Measurements from ENCODE around the gene CCDC27. TPM values are rescaled to one million over a fixed set of nuclear protein-coding genes. Genes with fewer than 3 reads are reported as not detected.

CCDC27 gene
- total RNA-seq, 1 donor from 2014 or later: not detected

DNA sequence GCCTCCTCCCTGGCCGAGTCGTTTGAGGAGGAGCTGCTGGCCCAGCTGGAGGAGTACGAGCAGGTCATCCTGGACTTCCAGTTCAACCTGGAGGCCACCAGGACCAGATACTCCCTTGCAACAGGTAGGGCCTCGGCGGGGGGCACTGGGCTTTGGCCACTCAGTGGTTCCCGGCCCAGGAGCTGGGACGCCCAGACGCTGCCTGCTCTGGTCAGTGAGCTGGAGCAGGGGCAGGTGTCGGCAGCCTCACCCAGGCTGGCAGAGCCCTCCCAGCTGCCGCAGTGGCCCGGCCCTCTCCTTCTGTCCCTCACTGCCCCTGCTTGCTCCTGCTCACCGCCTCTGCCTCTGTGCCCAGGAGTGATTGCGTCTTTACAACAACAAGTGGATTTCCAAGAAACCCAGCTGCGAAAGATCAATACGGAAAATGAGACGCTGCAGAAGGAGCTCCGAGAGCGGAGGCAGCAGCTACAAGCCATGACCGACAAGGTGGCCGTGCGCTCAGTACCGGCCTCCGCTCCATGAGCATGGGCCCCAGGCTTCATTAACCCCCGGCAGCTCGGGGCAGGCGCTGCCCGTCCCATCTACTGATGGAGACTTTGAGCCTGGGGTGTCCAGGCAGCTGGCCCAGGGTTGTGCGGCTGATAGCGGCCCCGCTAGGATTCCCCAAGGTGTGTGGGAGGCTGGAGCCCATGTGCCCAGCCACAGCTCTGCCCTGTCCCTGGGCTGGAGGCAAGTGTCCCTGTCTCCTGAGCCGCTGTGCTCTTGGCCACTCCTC lies 11.3 kb downstream of the CCDC27 start:
- no peak for FAIRE-seq
- H3K36me3 Mint-ChIP-seq (ENCODE audit: low read depth, unreplicated experiment): peaks cover 6% of the 10 kb centered on the region
- Histone ChIP-seq H3K27ac (ENCODE audit: low read depth, low read length) (no peak overlapping the region), H2AFZ (ENCODE audit: low read depth, low read length) (no peak overlapping the region), H3K79me2 (ENCODE audit: insufficient read depth, low read length) (no peaks in the 10 kb centered on the region), H3K27me3 (ENCODE audit: insufficient read depth, low read length) (peaks cover 6% of the 10 kb centered on the region), H4K20me1 (ENCODE audit: insufficient read depth, low read length) (no peaks in the 10 kb centered on the region), H3K9me3 (ENCODE audit: insufficient read depth, low read depth, low read length) (no peaks in the 10 kb centered on the region), H3K9ac (ENCODE audit: low read length) (no peak overlapping the region), H3K4me3 (ENCODE audit: insufficient read depth, low read depth, low read length) (no peak overlapping the region), H3K4me1 (ENCODE audit: insufficient read depth, low read length) (no peaks in the 10 kb centered on the region), H3K36me3 (ENCODE audit: insufficient read depth, low read length) (no peaks in the 10 kb centered on the region), H3K4me2 (ENCODE audit: low read length) (no peak overlapping the region)
- H3K4me1 Mint-ChIP-seq (ENCODE audit: low read depth, unreplicated experiment): no peaks in the 10 kb centered on the region
- H3K27me3 Mint-ChIP-seq (ENCODE audit: low read depth, unreplicated experiment): peaks cover 45% of the 10 kb centered on the region
- H3K4me3 Mint-ChIP-seq (ENCODE audit: unreplicated experiment): no peak overlapping the region
- no peak for DNase-seq (ENCODE audit: low read depth)
- no peak for TF ChIP-seq EZH2 (IDR thresholded peaks at IDR 0.05; ENCODE audit: insufficient read depth, low read length)
- TF ChIP-seq, protein P1, sequence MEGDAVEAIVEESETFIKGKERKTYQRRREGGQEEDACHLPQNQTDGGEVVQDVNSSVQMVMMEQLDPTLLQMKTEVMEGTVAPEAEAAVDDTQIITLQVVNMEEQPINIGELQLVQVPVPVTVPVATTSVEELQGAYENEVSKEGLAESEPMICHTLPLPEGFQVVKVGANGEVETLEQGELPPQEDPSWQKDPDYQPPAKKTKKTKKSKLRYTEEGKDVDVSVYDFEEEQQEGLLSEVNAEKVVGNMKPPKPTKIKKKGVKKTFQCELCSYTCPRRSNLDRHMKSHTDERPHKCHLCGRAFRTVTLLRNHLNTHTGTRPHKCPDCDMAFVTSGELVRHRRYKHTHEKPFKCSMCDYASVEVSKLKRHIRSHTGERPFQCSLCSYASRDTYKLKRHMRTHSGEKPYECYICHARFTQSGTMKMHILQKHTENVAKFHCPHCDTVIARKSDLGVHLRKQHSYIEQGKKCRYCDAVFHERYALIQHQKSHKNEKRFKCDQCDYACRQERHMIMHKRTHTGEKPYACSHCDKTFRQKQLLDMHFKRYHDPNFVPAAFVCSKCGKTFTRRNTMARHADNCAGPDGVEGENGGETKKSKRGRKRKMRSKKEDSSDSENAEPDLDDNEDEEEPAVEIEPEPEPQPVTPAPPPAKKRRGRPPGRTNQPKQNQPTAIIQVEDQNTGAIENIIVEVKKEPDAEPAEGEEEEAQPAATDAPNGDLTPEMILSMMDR (IDR thresholded peaks at IDR 0.05; ENCODE audit: insufficient read depth, low read depth, low read length): no peak
- H3K9me3 Mint-ChIP-seq (ENCODE audit: unreplicated experiment): peaks cover 6% of the 10 kb centered on the region
- H3K27ac Mint-ChIP-seq (ENCODE audit: unreplicated experiment): no peak overlapping the region

DNA sequence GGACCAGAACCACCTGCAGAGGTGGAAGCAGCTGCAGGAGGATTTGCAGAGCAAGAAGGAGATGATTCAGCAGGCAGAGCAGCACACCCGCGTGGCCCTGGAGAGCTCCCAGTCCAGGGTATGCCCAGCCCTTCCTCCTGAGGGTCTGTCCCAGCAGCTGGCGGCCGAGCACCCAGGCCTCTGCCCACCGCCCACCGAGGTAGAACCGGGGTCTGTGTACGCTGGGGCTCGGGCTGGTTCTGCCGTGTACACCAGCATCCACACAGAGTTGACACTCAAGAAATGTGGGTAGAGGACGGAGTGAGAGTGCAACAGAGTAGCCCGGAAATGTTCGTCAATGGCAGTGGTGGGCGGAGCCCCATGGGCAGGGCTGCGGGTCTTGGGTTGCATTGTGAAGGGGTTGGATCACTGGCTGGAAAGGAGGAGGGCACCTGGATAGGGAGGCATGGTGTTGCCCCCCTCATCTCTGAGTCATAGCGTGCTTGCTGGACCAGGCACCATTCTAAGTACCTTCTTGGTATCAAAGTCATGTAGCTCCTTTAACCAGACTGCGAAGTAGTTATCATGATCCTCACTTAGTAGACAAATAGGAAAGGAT lies 15.2 kb downstream of the CCDC27 start:
- FAIRE-seq: no peak
- DNase-seq (ENCODE audit: low read depth): no peak

More for the DNA sequence above, 15.2 kb downstream of the CCDC27 start:
- peaks cover 27% of the 10 kb centered on the region for H3K27me3 Mint-ChIP-seq (ENCODE audit: low read depth, unreplicated experiment)
- H3K4me1 Mint-ChIP-seq (ENCODE audit: low read depth, unreplicated experiment): no peaks in the 10 kb centered on the region
- Histone ChIP-seq H3K4me1 (ENCODE audit: insufficient read depth, low read length) (peaks cover 7% of the 10 kb centered on the region), H2AFZ (ENCODE audit: low read depth, low read length) (no peak overlapping the region), H4K20me1 (ENCODE audit: insufficient read depth, low read length) (no peaks in the 10 kb centered on the region), H3K4me3 (ENCODE audit: insufficient read depth, low read depth, low read length) (no peak overlapping the region), H3K4me2 (ENCODE audit: low read length) (no peak overlapping the region), H3K36me3 (ENCODE audit: insufficient read depth, low read length) (no peaks in the 10 kb centered on the region), H3K9ac (ENCODE audit: low read length) (no peak overlapping the region), H3K9me3 (ENCODE audit: insufficient read depth, low read depth, low read length) (no peaks in the 10 kb centered on the region), H3K27me3 (ENCODE audit: insufficient read depth, low read length) (peaks cover 6% of the 10 kb centered on the region), H3K79me2 (ENCODE audit: insufficient read depth, low read length) (no peaks in the 10 kb centered on the region), H3K27ac (ENCODE audit: low read depth, low read length) (no peak overlapping the region)
- H3K9me3 Mint-ChIP-seq (ENCODE audit: unreplicated experiment): no peaks in the 10 kb centered on the region
- no peak overlapping the region for H3K27ac Mint-ChIP-seq (ENCODE audit: unreplicated experiment)
- no peak overlapping the region for H3K4me3 Mint-ChIP-seq (ENCODE audit: unreplicated experiment)
- no peaks in the 10 kb centered on the region for H3K36me3 Mint-ChIP-seq (ENCODE audit: low read depth, unreplicated experiment)
- TF ChIP-seq EZH2 (IDR thresholded peaks at IDR 0.05; ENCODE audit: insufficient read depth, low read length): no peak
- TF ChIP-seq, protein P1 (IDR thresholded peaks at IDR 0.05; ENCODE audit: insufficient read depth, low read depth, low read length): no peak
